Stimulated activated naive B cell treated with anti-CD40 and anti-IgM and Interleukin-4, amounts not matched to agents 10 μg/mL and 1 μg/mL and 100 μg/mL, for 72 hours (primary cell): ENCODE measurements around the gene NFKB1.
A peak's percentile ranks its signal among the peaks of the same experiment; 100 is the strongest.

Experiments used
- ATAC-seq, 2 donors: fragments of 150-1000 bp; cut with Tn5 transposase; replicated peaks; 2 replicates each; pipeline ENCODE4 v1.10.0; 2021; ENCODE audit warnings: moderate library complexity in 1 of 2
- DNase-seq: peaks from one replicate; pipeline ENCODE4 v3.0.0; 2021
- H3K27ac Mint-ChIP-seq: one replicate; pipeline ENCODE4 v1.8.0; 2022; ENCODE audit warnings: mild to moderate bottlenecking, mixed read lengths
- H3K27me3 Mint-ChIP-seq, 2 donors: one replicate each; pipeline ENCODE4 v1.8.0; 2022; ENCODE audit warnings: mixed read lengths in 2 of 2
- H3K36me3 Mint-ChIP-seq, 2 donors: one replicate each; pipeline ENCODE4 v1.8.0; 2022; ENCODE audit warnings: mixed read lengths in 2 of 2, mild to moderate bottlenecking in 1 of 2
- H3K4me1 Mint-ChIP-seq, 2 donors: one replicate each; pipeline ENCODE4 v1.8.0; 2022; ENCODE audit warnings: mixed read lengths in 2 of 2, mild to moderate bottlenecking in 1 of 2
- H3K4me3 Mint-ChIP-seq, 2 donors: one replicate each; pipeline ENCODE4 v1.8.0; 2022; ENCODE audit warnings: mild to moderate bottlenecking in 2 of 2, mixed read lengths in 2 of 2, moderate library complexity in 1 of 2
- H3K9me3 Mint-ChIP-seq, 2 donors: one replicate each; pipeline ENCODE4 v1.8.0; 2022; ENCODE audit warnings: mixed read lengths in 2 of 2, mild to moderate bottlenecking in 1 of 2

Gene NFKB1

DNA sequence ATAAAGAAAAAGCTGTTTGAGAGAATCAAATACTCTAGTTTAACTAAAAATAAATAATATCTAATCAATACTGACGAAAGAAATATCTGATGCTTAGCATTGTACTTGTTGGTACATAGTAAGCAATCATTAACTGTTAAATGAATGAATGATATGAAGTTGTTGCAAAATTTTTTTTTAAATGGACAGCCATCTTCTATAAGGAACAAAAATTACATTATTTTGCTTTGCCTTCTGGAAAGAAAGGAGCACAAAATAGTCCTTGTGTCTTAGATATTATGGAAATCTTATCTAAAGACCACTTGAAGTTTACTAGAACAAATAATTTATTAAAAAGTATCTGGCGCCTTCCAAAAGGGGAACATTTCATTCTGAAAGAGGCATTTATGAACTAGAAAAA is 4.5 kb downstream of the NFKB1 start:
- Mint-ChIP-seq H3K27me3 (no peaks in the 10 kb centered on the region), H3K9me3 (peaks cover 0 to 3% of the 10 kb centered on the region in 2 donors), H3K27ac (no peak overlapping the region), H3K36me3 (peaks cover 42 to 58% of the 10 kb centered on the region in 2 donors), H3K4me3 (no peak overlapping the region), H3K4me1 (peaks cover 31 to 50% of the 10 kb centered on the region in 2 donors)
- no peak for DNase-seq
- no peak for ATAC-seq

DNA sequence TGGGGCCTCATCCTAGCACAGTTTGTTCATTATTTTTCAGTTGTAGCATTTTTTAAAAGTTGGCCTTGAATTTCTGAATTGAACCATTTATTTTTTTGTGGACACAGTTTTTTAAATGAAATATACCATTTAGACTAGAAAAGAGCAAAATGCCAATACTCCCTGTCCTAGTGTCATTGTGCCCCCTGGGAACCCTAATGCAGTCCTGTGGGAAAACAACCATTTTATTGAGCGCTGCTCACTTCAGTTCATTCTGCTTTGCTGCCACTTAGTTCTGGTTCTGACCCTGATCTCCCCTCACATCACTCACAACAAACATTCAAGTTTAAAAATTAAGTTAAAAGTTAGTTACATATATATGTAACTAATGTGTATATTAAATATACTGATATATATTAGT is 5.4 kb downstream of the NFKB1 start:
- H3K4me1 Mint-ChIP-seq: peaks cover 34 to 56% of the 10 kb centered on the region in 2 donors
- ATAC-seq (no peak), DNase-seq (no peak)
- peaks cover 49 to 60% of the 10 kb centered on the region in 2 donors for H3K36me3 Mint-ChIP-seq
- peaks cover 0 to 3% of the 10 kb centered on the region in 2 donors for H3K9me3 Mint-ChIP-seq
- H3K27me3 Mint-ChIP-seq: no peaks in the 10 kb centered on the region
- peak overlapping the region; percentile 20 for H3K27ac Mint-ChIP-seq
- H3K4me3 Mint-ChIP-seq: peak overlapping the region in 1 of 2 donors; percentile 11

DNA sequence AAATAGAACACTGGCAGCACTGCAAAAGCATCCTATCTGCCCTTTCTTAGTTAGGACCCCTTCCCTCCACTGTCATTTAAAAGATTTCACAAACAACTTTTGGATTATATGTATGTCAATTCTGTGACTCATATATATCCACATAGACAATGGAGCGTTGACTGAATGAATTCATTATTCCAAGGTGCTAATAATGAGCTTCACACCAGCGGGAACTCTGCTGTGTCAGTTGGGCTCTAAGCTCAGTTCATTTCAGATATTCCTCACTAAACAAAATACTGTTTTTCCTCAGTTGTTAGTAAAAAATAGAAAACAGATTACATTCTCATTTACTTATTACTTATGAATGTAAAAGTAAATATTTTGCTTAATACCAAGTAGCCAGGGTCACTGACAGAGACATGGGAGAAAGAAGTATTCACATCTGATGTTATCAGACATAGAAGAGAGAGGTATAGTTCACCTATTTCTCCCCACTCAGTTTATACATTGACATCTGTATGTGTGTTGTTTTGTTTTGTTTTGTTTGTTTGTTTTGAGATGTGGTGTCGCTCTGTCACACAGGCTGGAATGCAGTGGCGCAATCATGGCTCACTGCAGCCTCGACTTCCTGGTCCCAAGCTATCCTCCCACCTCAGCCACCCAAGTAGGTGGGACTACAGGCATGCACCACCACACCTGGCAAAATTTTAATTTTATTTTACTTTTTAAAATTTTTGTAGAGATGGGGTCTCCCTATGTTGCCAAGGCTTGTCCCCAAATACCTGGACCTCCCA is 10.9 kb downstream of the NFKB1 start:
- H3K27ac Mint-ChIP-seq: no peak overlapping the region
- ATAC-seq (no peak), DNase-seq (no peak)
- no peak overlapping the region for H3K4me3 Mint-ChIP-seq
- H3K4me1 Mint-ChIP-seq: peaks cover 43 to 60% of the 10 kb centered on the region in 2 donors
- H3K27me3 Mint-ChIP-seq: no peaks in the 10 kb centered on the region
- peaks cover 13 to 14% of the 10 kb centered on the region in 2 donors for H3K9me3 Mint-ChIP-seq
- peaks cover 50 to 68% of the 10 kb centered on the region in 2 donors for H3K36me3 Mint-ChIP-seq

DNA sequence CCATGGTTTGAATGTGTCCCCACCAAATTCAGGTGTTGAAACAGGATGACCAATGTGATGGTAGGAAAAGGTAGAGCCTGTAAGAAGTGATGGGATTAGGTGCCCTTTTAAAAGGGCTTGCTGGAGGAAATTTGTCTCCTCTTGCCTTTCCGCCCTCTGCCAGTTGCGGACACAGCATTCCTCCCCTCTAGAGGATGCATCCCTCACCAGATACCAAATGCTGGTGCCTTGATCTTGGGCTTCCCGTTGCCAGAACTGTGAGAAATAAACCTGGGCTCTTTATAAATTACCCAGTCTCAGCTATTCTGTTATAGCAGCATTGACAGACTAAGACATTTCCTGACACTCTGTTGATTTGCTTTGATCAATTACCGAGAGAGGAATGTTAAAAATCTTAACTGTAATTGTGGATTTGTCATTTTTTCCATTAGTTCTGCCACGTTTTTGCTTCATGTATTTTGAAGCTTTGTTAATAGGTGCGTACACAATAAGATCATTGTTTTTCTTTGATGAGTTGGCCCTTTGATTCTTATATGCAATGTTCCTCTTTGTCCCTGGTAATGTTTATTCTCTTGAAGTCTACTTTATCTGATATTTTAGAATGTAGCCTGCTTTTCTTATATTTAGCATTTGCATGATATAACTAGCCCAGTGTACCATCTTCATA is 13.3 kb downstream of the NFKB1 start:
- Mint-ChIP-seq H3K9me3 (peaks cover 13 to 14% of the 10 kb centered on the region in 2 donors), H3K4me3 (no peak overlapping the region), H3K4me1 (peaks cover 45 to 66% of the 10 kb centered on the region in 2 donors), H3K36me3 (peaks cover 55 to 71% of the 10 kb centered on the region in 2 donors), H3K27me3 (no peaks in the 10 kb centered on the region), H3K27ac (peak overlapping the region; percentile 60)
- no peak for ATAC-seq
- no peak for DNase-seq

DNA sequence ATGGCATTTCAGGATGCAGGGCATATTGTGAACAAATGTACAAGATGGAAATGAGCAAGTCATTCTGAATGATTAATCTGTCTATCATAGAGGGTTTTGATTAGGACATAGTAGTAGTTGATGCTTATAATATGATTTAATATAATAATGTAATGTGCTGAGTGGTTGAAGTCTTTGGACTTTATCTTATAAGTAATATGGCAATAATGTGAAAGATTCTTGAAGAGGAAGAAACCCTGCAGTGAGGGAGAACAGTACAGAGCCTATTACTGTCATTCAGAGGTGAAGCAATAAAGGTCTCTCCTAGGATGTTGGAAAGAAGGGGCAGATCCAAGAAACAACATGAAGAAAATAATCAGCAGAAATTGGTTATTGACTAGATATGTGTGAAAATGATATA is 16.6 kb downstream of the NFKB1 start:
- H3K27ac Mint-ChIP-seq: no peak overlapping the region
- no peak overlapping the region for H3K4me3 Mint-ChIP-seq
- H3K27me3 Mint-ChIP-seq: no peaks in the 10 kb centered on the region
- ATAC-seq (no peak), DNase-seq (no peak)
- peaks cover 48 to 73% of the 10 kb centered on the region in 2 donors for H3K4me1 Mint-ChIP-seq
- H3K9me3 Mint-ChIP-seq: peaks cover 11 to 13% of the 10 kb centered on the region in 2 donors
- peaks cover 35 to 54% of the 10 kb centered on the region in 2 donors for H3K36me3 Mint-ChIP-seq

DNA sequence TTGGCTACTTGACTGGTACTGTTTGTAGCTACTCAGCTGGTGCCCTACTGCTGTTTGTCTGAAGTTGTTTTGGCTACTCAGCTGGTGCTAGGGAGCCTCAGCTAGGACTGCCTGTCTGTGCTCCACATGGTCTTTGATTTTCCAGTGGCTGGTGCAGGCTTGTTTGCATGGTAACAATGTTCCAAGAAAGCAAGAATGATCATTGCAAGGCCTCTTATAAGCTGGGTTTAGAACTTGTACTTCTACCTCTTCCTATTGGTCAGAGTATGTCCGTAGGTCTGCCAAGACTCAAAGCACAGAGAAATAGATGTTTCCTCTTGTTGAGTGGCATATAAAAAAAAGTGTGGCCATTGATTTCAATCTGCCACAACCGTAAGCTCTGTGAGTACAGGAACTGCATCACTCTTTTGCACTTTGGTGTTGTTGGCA is 17.6 kb downstream of the NFKB1 start:
- peak overlapping the region; percentile 85 for H3K27ac Mint-ChIP-seq
- H3K27me3 Mint-ChIP-seq: no peaks in the 10 kb centered on the region
- H3K9me3 Mint-ChIP-seq: peaks cover 11 to 13% of the 10 kb centered on the region in 2 donors
- peaks cover 40 to 59% of the 10 kb centered on the region in 2 donors for H3K36me3 Mint-ChIP-seq
- H3K4me3 Mint-ChIP-seq: peak overlapping the region; percentile 54 to 63
- ATAC-seq: peak in 1 of 2 donors; percentile 13
- DNase-seq: no peak
- peaks cover 55 to 82% of the 10 kb centered on the region in 2 donors for H3K4me1 Mint-ChIP-seq

DNA sequence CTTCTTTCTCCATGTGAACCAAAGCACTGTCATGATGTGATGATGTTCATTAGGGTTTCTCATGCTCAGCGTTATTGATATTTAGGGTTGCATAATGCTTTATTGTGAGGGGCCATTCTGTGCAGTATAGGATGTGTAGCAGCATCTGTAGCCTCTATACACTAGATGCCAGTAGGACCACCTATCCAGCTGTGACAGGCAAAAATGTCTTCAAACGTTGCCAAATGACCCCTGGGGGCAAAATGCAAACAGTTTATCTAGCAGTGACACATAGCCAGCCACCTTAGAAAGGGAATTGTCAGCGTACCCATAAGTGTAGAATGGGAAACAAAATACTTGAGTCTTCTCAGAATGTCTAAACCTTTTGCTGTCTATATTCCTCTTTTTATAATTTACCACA is 18.8 kb downstream of the NFKB1 start:
- Mint-ChIP-seq H3K4me1 (peaks cover 54 to 83% of the 10 kb centered on the region in 2 donors), H3K4me3 (peak overlapping the region in 1 of 2 donors; percentile 31), H3K27ac (peak overlapping the region; percentile 49), H3K27me3 (no peaks in the 10 kb centered on the region), H3K36me3 (peaks cover 40 to 53% of the 10 kb centered on the region in 2 donors), H3K9me3 (peaks cover 9 to 10% of the 10 kb centered on the region in 2 donors)
- DNase-seq: no peak
- ATAC-seq: no peak

DNA sequence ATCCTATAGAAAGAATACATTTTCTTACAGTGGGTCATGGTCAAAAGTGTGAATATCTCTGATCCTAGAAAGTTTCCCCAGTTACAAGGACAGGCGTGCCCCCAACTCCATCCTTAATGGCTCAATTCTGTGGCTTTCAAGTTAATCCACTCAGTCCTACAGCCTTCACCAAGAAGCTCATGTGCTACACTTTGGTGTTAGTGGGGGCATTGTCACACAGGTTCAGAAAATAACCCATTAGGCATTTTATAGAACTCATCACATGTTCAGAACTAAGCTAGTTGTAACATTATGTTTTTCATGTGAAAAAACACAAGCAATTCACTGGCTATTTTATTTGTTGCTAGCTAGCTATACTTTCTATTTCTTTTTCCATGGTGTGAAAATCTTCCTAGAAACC is 20.4 kb downstream of the NFKB1 start:
- H3K27ac Mint-ChIP-seq: peak overlapping the region; percentile 85

DNA sequence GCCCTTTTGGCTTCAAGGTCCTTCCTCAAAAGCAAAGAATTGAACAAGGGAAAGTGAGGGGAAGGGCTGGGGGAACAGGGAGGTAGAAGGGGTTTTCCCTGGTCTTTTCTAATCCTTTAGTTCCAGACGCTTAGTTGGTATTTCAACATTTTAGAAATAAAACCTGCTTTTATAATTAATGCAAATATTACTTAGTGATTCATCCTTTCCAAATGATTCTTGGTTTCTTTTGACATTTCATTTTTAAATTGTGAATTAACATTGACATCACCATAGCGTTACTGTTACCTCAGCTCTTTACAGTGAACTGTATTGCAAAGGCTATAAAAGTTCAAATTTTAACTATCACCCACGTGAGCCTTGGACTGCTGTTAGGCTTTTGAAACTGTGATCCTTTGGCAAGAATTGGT is 20.9 kb downstream of the NFKB1 start:
- Mint-ChIP-seq H3K36me3 (peaks cover 33 to 48% of the 10 kb centered on the region in 2 donors), H3K27me3 (no peaks in the 10 kb centered on the region), H3K4me1 (peaks cover 55 to 80% of the 10 kb centered on the region in 2 donors), H3K9me3 (no peaks in the 10 kb centered on the region), H3K4me3 (peak overlapping the region; percentile 51 to 57), H3K27ac (peak overlapping the region; percentile 85)
- DNase-seq (no peak), ATAC-seq (peak; percentile 87 to 88)

More for the DNA sequence above, 20.4 kb downstream of the NFKB1 start:
- Mint-ChIP-seq H3K27me3 (no peaks in the 10 kb centered on the region), H3K9me3 (peaks cover 2% of the 10 kb centered on the region in 2 donors), H3K4me3 (peak overlapping the region; percentile 51 to 57), H3K4me1 (peaks cover 56 to 83% of the 10 kb centered on the region in 2 donors), H3K36me3 (peaks cover 35 to 50% of the 10 kb centered on the region in 2 donors)
- DNase-seq (no peak), ATAC-seq (peak; percentile 54 to 59)

DNA sequence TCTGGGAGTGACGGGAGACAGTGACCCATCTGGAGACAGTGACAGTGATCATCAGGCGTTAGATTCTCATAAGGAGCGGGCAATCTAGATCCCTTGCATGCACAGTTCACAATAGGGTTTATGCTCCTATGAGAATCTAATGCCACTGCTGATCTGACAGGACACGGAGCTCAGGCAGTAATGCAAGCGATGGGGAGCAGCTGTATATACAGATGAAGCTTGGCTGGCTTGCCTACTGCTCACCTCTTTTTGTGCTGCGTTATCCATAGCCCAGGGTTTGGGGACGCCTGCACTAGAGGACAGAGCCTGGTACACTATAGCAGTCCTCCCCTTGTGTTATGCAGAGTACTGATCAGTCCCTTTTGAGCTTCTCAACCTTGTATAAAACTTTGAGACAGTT is 23.5 kb downstream of the NFKB1 start:
- Mint-ChIP-seq H3K27me3 (no peaks in the 10 kb centered on the region), H3K4me3 (peak overlapping the region in 1 of 2 donors; percentile 23), H3K9me3 (no peaks in the 10 kb centered on the region), H3K27ac (peak overlapping the region; percentile 68), H3K36me3 (peaks cover 31 to 45% of the 10 kb centered on the region in 2 donors), H3K4me1 (peaks cover 51 to 75% of the 10 kb centered on the region in 2 donors)
- ATAC-seq (no peak), DNase-seq (no peak)

DNA sequence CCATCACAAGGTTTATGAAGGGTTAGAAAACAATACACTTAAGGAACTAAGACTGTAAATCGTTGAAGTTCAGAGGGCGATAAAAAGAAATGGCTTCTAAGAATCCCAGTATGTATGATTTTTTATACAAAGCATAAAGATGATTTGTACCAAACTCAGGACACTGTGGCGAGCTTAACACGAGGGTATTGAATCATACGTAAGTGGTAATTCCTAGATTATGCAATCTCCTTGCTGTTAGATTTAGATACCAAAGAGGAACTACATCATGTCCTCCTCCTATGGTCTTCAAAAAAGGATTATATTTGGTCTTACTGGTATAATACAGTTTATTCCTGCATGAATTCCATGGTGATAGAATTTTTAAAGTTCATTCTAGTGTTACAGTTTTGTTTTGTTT is 23.9 kb downstream of the NFKB1 start:
- DNase-seq (no peak), ATAC-seq (no peak)
- Mint-ChIP-seq H3K4me3 (peak overlapping the region in 1 of 2 donors; percentile 23), H3K27ac (peak overlapping the region; percentile 68), H3K4me1 (peaks cover 48 to 74% of the 10 kb centered on the region in 2 donors), H3K27me3 (no peaks in the 10 kb centered on the region), H3K36me3 (peaks cover 31 to 49% of the 10 kb centered on the region in 2 donors), H3K9me3 (no peaks in the 10 kb centered on the region)

DNA sequence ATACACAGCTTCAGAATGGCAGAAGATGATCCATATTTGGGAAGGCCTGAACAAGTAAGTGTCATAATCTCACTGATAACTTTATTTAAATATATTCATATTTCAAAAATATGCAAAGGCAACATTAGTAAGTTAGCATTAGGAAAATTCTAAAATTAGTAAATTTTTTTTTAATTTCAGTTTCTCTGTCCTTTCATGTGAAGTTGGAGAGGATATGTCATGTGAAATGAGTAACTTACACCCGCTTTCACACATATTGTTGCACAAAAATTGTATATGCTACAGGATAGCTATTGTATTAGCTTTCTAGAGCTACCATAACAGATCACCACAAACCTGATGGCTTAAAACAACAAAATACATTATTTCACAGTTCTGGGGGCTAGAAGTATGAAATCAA is 24.3 kb downstream of the NFKB1 start:
- no peak for DNase-seq
- peak overlapping the region; percentile 70 for H3K27ac Mint-ChIP-seq
- peaks cover 33 to 53% of the 10 kb centered on the region in 2 donors for H3K36me3 Mint-ChIP-seq
- no peak for ATAC-seq
- H3K9me3 Mint-ChIP-seq: no peaks in the 10 kb centered on the region
- no peaks in the 10 kb centered on the region for H3K27me3 Mint-ChIP-seq
- peaks cover 48 to 74% of the 10 kb centered on the region in 2 donors for H3K4me1 Mint-ChIP-seq
- H3K4me3 Mint-ChIP-seq: no peak overlapping the region

DNA sequence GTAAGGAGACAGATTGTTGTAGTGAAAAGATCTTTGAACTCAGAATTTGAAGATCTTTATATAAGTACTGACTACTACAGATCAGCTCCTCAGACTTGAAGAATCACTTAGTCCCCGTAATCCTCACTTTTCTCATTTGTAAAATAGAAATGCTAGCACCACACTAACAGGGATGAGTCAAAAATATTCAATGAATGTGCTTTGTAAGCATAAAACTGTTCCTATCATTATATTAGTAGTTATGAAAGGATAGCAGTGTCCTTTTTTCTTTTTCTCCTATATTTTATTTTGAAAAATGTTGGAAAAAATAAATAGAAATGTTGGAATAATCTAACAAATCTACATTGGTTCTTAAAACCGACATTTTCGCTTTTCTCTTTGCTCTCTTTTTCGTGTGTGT is 25.4 kb downstream of the NFKB1 start:
- Mint-ChIP-seq H3K27me3 (no peaks in the 10 kb centered on the region), H3K4me1 (peaks cover 45 to 72% of the 10 kb centered on the region in 2 donors), H3K27ac (no peak overlapping the region), H3K9me3 (no peaks in the 10 kb centered on the region), H3K4me3 (no peak overlapping the region), H3K36me3 (peaks cover 36 to 56% of the 10 kb centered on the region in 2 donors)
- DNase-seq (no peak), ATAC-seq (no peak)

DNA sequence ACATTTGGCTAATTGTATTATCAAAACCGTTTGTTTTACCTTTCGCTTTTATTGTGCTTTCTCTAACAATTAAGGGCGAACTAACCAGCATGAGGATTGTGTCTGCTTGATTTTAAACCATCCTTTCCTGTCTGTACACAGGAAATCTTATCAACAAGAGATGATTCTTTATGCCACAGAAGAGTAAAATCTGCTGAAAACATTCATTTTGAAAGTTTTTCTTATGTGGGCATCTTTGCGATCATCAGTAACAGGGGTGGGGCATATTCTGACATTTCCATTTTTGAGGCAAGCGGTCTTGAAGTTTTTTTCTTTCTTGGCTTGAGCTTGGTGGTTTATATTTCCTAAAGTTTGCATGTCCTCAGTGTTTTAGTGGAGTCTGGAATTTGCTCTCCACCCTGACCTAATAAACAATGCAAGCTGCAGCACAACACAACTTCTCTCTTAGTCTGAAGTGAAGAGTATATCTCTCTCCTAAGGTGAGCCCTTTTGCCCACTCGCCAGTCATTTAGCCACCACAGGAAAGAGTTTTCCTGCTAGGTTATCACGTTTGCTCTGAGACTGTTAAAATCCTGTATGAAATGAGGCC is 26.6 kb downstream of the NFKB1 start:
- peak in 1 of 2 donors; percentile 23 for ATAC-seq
- DNase-seq: no peak
- Mint-ChIP-seq H3K27me3 (no peaks in the 10 kb centered on the region), H3K4me1 (peaks cover 38 to 61% of the 10 kb centered on the region in 2 donors), H3K9me3 (no peaks in the 10 kb centered on the region), H3K27ac (no peak overlapping the region), H3K4me3 (no peak overlapping the region), H3K36me3 (peaks cover 36 to 51% of the 10 kb centered on the region in 2 donors)
